GM19468 (cell line): Measurements from ENCODE around the gene IGF2BP2.

Experiments
- ATAC-seq: cut with Tn5 transposase; IDR thresholded peaks from one replicate; pipeline ENCODE4 v1.9.1; 2021; ENCODE audit warnings: mild to moderate bottlenecking, moderate library complexity, moderate number of reproducible peaks; ENCODE audit not compliant: unreplicated experiment; ENCODE audit errors: extremely low read depth

The IGF2BP2 gene

GRCh38 chr3:185623939-185624665 is 200.7 kb downstream of the IGF2BP2 start:
- ATAC-seq = no peak

GRCh38 chr3:185613016-185613415 is 211.8 kb downstream of the IGF2BP2 start:
- ATAC-seq = no peak

GRCh38 chr3:185606196-185606595 is 218.6 kb downstream of the IGF2BP2 start:
- no peak for ATAC-seq

GRCh38 chr3:185605566-185605965 is 219.3 kb downstream of the IGF2BP2 start:
- no peak for ATAC-seq

GRCh38 chr3:185595526-185595925 is 229.3 kb downstream of the IGF2BP2 start:
- no peak for ATAC-seq

GRCh38 chr3:185594073-185594472 is 230.8 kb downstream of the IGF2BP2 start:
- no peak for ATAC-seq
